SK-N-SH treated with all-trans-retinoic acid at 6 μM for 48 hours (cell line): Measurements from ENCODE around the gene ACAA1.

Experiments used
- ATAC-seq: fragments of 200-7000 bp; cut with Tn5 transposase; 3 replicates; pipeline ENCODE4 v1.9.1; 2020; ENCODE audit warnings: mild to moderate bottlenecking, moderate library complexity
- ARNTL ChIP-seq: fragments of 450-650 bp; formaldehyde crosslinking; IDR thresholded peaks from 2 replicates; pipeline ENCODE4 v1.5.0; 2020; ENCODE audit warnings: low read depth, mild to moderate bottlenecking, moderate library complexity, borderline replicate concordance
- BACH2 ChIP-seq: fragments of 250-450 bp; sonication (Bioruptor Pico); IDR thresholded peaks from 2 replicates; pipeline ENCODE4 v1.9.0; 2021; ENCODE audit warnings: mild to moderate bottlenecking, borderline replicate concordance
- CREB5 ChIP-seq: fragments of 250-450 bp; sonication (Bioruptor Pico); IDR thresholded peaks from 2 replicates; pipeline ENCODE4 v1.5.1; 2020; ENCODE audit warnings: low read depth, mild to moderate bottlenecking, moderate library complexity
- CSDC2 ChIP-seq: fragments of 250-450 bp; sonication (Bioruptor Pico); IDR thresholded peaks from 2 replicates; pipeline ENCODE4 v1.5.0; 2020; ENCODE audit warnings: mild to moderate bottlenecking, moderate library complexity
- CSRNP3 ChIP-seq: fragments of 250-450 bp; sonication (Bioruptor Pico); IDR thresholded peaks from 2 replicates; pipeline ENCODE4 v1.5.1; 2021; ENCODE audit warnings: mild to moderate bottlenecking, moderate library complexity
- GLIS3 ChIP-seq: fragments of 250-450 bp; sonication (Bioruptor Pico); IDR thresholded peaks from 2 replicates; pipeline ENCODE4 v1.5.0; 2020; ENCODE audit warnings: mild to moderate bottlenecking, moderate library complexity
- ISL1 ChIP-seq: fragments of 250-450 bp; sonication (Bioruptor Pico); IDR thresholded peaks from 2 replicates; pipeline ENCODE4 v2.1.2; 2022; ENCODE audit warnings: mild to moderate bottlenecking, moderate library complexity
- PATZ1 ChIP-seq: fragments of 250-450 bp; sonication (Bioruptor Pico); IDR thresholded peaks from 2 replicates; pipeline ENCODE4 v1.8.0; 2020; ENCODE audit warnings: mild to moderate bottlenecking, moderate library complexity, borderline replicate concordance
- POU6F1 ChIP-seq: fragments of 250-450 bp; sonication (Bioruptor Pico); IDR thresholded peaks from 2 replicates; pipeline ENCODE4 v1.8.0; 2021; ENCODE audit warnings: low read depth, mild to moderate bottlenecking, moderate library complexity, borderline replicate concordance
- RARB ChIP-seq: fragments of 250-450 bp; sonication (Bioruptor Pico); IDR thresholded peaks from 2 replicates; pipeline ENCODE4 v1.8.0; 2021; ENCODE audit warnings: mild to moderate bottlenecking, moderate library complexity
- SNAI2 ChIP-seq: fragments of 250-450 bp; sonication (Bioruptor Pico); IDR thresholded peaks from 2 replicates; pipeline ENCODE4 v1.5.0; 2020; ENCODE audit warnings: mild to moderate bottlenecking, moderate library complexity
- TCF4 ChIP-seq: fragments of 250-450 bp; sonication (Bioruptor Pico); IDR thresholded peaks from 2 replicates; pipeline ENCODE4 v1.8.0; 2021; ENCODE audit warnings: mild to moderate bottlenecking, moderate library complexity, borderline replicate concordance
- TOX ChIP-seq: fragments of 250-450 bp; sonication (Bioruptor Pico); IDR thresholded peaks from 2 replicates; pipeline ENCODE4 v1.8.0; 2021; ENCODE audit warnings: mild to moderate bottlenecking, moderate library complexity, borderline replicate concordance
- TSHZ2 ChIP-seq: fragments of 250-450 bp; sonication (Bioruptor Pico); IDR thresholded peaks from 2 replicates; pipeline ENCODE4 v1.5.0; 2020; ENCODE audit warnings: mild to moderate bottlenecking, moderate library complexity
- ZFP3 ChIP-seq: fragments of 250-450 bp; sonication (Bioruptor Pico); IDR thresholded peaks from 2 replicates; pipeline ENCODE4 v1.5.0; 2020; ENCODE audit warnings: mild to moderate bottlenecking, moderate library complexity
- ZFP30 ChIP-seq: fragments of 450-650 bp; formaldehyde crosslinking; IDR thresholded peaks from 2 replicates; pipeline ENCODE4 v1.5.0; 2022; ENCODE audit warnings: mild to moderate bottlenecking, moderate library complexity
- ZNF565 ChIP-seq: fragments of 450-650 bp; formaldehyde crosslinking; conservative IDR thresholded peaks from 2 replicates; pipeline ENCODE4 v1.5.0; 2020; ENCODE audit warnings: low read depth, mild to moderate bottlenecking, moderate library complexity
- ZNF70 ChIP-seq: fragments of 450-650 bp; formaldehyde crosslinking; IDR thresholded peaks from 2 replicates; pipeline ENCODE4 v1.5.0; 2020; ENCODE audit warnings: mild to moderate bottlenecking, moderate library complexity
- ZNF8 ChIP-seq: fragments of 450-650 bp; formaldehyde crosslinking; IDR thresholded peaks from 2 replicates; pipeline ENCODE4 v1.5.0; 2020; ENCODE audit warnings: mild to moderate bottlenecking, moderate library complexity

Gene ACAA1

GRCh38 chr3:38098376-38098723 is 38.6 kb downstream of the ACAA1 start:
- TF ChIP-seq RARB (no peak), GLIS3 (CRISPR knock-in tag) (no peak), BACH2 (no peak), TSHZ2 (no peak), TOX (CRISPR knock-in tag) (no peak), ZNF70 (CRISPR knock-in tag) (no peak), POU6F1 (CRISPR knock-in tag) (no peak), ARNTL (CRISPR knock-in tag) (no peak)
- no peak for ATAC-seq

- no peak for TF ChIP-seq ISL1 (CRISPR knock-in tag)
- TF ChIP-seq CSRNP3 (CRISPR knock-in tag): no peak
- no peak for TF ChIP-seq ZFP3 (CRISPR knock-in tag)
- no peak for ATAC-seq
These were observed 39.2 kb downstream of the ACAA1 start for GRCh38 chr3:38097446-38098375.

- ATAC-seq: no peak
- no peak for TF ChIP-seq TCF4 (CRISPR knock-in tag)
- no peak for TF ChIP-seq PATZ1 (CRISPR knock-in tag)
- no peak for TF ChIP-seq CREB5 (CRISPR knock-in tag)
- no peak for TF ChIP-seq ZFP30 (CRISPR knock-in tag)
- no peak for TF ChIP-seq CSRNP3 (CRISPR knock-in tag)
- TF ChIP-seq TOX (CRISPR knock-in tag): no peak
- TF ChIP-seq POU6F1 (CRISPR knock-in tag): no peak
- no peak for TF ChIP-seq CSDC2 (CRISPR knock-in tag)
- TF ChIP-seq SNAI2 (CRISPR knock-in tag): no peak
- no peak for TF ChIP-seq ZFP3 (CRISPR knock-in tag)
- no peak for TF ChIP-seq BACH2
- no peak for TF ChIP-seq ZNF70 (CRISPR knock-in tag)
- no peak for TF ChIP-seq ARNTL (CRISPR knock-in tag)
- TF ChIP-seq ZNF565: no peak
- TF ChIP-seq TSHZ2: no peak
- TF ChIP-seq ZNF8 (CRISPR knock-in tag): no peak
These were observed 41.1 kb downstream of the ACAA1 start for GRCh38 chr3:38095669-38096483.
